Ishikawa (cell line): Measurements from ENCODE around the gene LCE6A.

ENCODE experiments used
- TAF1 ChIP-seq: IDR thresholded peaks from 2 replicates; pipeline ENCODE4 v1.6.1; 2012; ENCODE audit warnings: low read depth, mild to moderate bottlenecking
- YY1 ChIP-seq: IDR thresholded peaks from 2 replicates; pipeline ENCODE4 v1.6.1; 2012; ENCODE audit warnings: low read depth

GRCh38 chr1:152817309-152817708 is 25.3 kb upstream of the LCE6A start:
- TF ChIP-seq YY1 (no peak), TAF1 (no peak)
